ENCODE measurements around the gene PITPNB.

The PITPNB gene

DNA sequence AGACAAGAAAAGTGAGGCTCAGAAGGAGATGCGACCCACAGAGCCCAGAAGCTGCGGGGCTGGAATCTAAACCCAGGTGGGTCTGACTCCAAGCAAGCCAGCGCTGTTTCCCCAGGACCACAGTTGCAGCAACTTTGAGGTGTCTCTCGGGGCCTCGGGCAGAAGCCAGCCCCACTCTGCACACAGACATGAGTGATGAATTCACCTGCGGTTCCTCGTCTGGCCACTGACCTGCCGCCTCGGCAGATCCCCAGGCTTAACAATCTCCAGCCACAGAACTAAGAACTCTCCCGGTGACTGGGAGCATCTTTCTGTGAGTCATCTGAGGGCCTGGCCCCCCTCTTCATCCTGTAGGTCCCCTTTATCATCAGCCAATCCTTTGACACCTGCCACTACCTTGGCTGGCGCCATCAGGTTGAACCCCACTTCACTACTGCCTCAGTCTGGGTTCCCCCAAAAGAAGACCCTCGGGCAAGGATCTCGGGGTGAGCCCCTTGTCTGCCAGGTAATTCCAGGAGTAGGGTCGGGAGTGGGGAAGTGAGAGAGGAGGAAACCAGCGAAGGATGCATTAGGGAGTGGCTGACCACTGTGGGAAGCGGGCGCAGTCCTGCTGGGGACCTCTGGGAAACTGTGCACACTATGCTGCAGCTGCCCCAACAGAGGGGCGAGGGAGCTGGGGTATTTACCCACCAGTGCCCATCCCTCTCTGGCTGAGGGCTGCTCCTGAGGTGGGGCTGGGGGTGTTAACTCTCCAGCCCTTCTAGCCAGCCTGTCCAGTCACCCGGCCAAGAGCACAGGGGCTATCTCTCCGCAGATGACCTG is 84.5 kb downstream of the PITPNB start:
- DNase-seq (ENCODE audit: low read depth in 1 of 2, low spot score in 1 of 2), result no peak

DNA sequence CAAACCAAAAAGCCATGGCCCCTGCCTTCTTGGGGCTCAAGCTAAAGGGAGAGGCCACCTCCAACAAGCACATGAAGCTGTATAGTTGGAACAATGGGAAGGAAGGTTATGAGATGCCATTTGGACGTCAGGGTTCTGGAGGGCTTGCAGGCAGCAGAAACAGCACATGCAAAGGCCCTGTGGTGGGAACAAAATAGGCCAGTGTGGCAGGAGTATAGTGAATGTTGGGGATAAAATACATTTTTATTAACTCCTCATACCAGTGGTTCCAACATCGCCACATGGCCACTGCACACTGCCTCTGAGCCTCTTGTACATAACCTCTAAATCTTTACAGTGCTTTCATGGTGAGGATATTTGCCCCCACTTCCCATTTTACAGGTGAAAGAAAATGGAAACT is 85.3 kb downstream of the PITPNB start:
- no peak for DNase-seq (ENCODE audit: low read depth in 1 of 2, low spot score in 1 of 2)

DNA sequence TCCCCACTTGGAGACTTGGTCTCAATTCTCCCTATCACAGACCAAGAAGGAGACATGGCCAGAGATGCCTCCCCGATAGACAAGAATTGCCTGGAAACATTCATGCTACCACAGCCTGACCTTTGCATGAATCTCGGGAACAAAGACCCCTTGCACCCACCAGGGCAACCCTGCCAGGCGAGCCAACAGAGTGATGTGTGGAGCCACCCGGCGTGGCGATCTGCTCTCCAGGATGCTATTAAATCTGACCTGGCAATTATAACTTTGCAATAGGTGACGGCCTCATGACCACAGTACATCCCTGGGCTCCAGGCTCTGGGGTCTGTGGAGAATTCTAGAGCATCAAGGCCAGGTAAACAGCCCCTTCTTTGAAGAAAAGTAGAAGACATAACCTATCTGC is 86.5 kb downstream of the PITPNB start:
- no peak for DNase-seq (ENCODE audit: low read depth in 1 of 2, low spot score in 1 of 2)

DNA sequence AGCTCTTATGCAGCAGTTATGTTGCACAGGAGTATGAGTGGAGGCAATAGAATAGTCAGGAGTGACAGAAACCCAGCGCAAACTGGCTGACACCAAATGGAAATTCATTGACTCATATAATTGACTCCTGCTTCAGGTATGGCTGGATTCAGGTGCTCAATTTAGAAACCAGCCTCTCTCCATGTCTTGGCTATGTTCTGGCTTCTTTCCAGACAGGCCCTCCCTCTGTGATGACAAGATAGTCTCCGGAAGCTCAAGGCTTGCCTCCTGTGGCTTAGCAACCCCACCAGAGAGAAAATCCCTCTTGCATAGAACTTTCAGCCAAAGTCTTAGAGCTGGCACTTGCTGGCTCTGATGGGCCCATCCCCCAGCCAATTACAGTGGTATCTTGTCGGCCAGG is 89.4 kb downstream of the PITPNB start:
- DNase-seq (ENCODE audit: low read depth in 1 of 2, low spot score in 1 of 2), result no peak

DNA sequence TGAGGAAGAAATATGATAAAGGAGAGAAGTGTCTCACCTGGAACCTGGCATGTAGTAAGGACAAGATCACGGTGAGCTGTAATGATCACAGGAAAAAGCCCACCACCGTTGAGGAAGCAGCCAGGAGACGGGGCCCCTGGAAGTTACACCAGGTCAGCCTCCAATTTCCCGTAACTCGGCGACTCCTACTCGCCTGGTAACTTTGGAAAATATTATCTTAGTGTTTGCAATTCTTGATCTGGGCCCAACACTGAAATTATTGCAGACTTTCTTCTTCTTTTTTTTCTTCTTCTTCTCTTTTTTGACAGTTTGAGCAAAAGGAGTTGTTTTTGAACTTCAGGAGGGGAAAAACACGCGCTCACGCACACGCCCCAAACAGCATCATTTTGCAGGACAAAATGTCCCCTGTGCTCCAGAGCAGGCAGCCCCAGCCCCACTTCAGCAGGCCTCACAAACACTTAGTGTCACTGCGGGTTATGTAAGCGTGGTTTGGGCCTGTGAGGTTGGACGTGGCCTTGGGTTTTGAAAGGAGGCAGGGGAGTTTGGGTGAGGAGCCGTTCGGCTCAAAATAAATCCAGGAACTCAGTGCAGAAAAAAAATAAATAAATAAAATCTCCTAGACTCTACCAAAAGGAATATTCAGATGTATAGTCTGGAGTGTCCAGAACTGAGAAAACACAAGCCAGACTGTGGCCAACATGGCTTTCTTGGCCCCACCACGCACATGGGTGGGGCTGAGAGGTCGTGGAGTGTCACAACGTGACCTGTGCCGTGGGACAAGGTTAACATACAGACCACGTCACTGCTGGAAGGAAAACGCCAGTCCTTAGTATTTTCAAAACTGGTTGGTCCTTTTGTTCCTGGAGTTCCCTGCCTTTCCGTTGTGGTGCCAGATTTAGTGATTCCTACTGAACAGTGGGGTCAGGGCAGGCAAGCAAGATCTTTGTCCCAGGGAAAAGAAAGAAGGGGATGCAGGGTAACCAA is 91.2 kb downstream of the PITPNB start:
- DNase-seq (ENCODE audit: low read depth in 1 of 2, low spot score in 1 of 2), result no peak

DNA sequence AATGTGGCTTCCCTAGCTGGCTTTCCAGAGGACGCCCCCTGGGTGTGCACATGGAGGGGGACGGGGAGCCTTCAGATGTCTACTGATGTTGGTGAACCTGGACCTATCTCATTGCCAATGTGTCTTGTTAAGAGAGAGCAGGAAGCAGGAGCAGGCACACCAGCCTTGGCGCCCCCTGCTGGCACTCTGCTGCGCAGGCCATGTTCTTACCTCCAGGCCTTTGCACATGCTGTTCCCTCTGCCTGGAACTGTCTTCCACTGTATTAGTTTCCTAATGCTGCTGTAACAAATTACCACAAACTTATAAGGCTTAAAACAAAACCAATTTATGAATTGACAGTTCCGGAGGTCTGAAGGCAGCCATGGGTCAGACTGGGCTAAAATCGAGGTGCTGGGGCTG is 93.9 kb downstream of the PITPNB start:
- DNase-seq (ENCODE audit: low read depth in 1 of 2, low spot score in 1 of 2), result no peak

DNA sequence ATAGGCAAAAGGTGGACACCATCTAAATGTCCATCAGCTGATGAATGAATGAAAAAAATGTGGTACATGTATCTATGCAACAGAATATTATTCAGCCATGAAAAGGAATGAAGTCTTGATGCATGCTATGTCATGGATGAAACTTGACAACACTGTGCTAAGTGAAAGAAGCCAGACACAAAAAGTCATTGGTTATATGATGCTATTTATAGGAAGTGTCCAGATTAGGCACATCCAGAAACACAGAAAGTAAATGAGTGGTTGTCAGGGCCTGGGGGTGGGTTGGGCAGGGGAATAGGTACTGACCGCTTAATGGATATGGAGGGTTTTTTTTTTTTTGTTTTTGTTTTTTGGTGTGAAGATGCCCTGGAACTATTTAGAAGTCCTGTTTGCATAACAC is 95.8 kb downstream of the PITPNB start:
- no peak for DNase-seq (ENCODE audit: low read depth in 1 of 2, low spot score in 1 of 2)

DNA sequence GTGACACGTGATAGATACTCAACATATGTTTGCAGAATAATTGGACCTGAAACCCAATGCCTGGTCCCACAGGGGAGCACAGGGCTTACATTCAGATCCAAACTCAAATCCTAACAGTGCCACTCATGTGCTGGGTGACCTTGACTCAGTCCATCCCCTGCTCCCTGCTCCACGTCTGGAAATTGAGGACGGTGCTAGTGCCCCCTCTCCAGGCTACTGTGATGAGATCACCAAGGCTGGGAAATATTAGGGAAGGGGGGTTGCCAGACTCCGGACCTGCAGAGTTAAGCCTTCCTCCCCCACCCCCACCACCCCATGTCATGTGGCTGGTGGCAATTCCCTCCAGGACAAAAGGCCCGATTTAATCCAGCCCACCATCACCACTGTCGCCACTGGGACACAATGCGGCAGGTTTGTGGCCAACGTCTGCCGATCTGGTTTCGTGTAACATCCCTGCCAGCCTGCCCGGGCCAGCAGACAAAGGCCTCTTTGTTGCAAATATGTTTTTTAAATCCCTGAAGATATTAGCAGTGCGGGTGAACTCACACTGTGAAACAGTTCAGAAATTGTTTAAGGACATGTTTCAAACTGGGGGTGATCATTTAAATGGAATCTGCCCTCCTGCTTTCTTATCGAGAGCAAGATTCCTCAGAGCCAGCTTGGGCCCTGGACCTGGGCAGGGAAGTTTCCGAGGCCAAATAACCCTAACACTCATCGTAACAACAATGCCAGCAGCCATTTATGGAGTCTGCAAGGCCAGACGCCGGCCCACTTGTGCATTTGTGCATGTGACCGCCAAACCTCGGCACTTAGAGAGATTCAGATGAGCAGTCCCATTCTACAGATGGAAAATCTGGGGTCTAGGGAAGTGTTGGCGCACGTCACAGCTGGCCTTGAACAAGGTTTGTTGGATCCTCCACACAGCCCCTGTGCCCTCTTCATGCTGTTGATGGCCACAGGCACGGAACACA is 97.9 kb downstream of the PITPNB start:
- no peak for DNase-seq (ENCODE audit: low read depth in 1 of 2, low spot score in 1 of 2)

DNA sequence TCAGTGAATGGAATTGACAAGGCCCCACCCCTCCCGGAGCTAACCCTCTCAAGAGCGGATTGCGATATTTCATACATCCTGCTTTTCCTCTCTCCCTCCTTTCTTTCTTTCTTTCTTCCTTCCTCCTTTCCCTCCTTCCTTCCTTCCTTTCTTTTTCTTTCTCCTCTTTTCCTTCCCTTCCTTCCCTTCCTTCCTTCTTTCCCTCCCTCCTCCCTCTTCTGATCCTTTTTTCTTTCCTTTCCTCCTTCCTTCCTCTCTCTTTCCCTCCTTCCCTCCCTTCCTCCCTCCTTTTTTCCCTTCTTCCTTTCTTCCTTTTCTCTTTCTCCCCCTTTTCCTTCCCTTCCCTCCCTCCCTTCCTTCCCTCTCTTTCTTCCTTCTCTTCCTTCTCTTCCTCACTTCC is 102.5 kb downstream of the PITPNB start:
- no peak for DNase-seq (ENCODE audit: low read depth in 1 of 2, low spot score in 1 of 2)

DNA sequence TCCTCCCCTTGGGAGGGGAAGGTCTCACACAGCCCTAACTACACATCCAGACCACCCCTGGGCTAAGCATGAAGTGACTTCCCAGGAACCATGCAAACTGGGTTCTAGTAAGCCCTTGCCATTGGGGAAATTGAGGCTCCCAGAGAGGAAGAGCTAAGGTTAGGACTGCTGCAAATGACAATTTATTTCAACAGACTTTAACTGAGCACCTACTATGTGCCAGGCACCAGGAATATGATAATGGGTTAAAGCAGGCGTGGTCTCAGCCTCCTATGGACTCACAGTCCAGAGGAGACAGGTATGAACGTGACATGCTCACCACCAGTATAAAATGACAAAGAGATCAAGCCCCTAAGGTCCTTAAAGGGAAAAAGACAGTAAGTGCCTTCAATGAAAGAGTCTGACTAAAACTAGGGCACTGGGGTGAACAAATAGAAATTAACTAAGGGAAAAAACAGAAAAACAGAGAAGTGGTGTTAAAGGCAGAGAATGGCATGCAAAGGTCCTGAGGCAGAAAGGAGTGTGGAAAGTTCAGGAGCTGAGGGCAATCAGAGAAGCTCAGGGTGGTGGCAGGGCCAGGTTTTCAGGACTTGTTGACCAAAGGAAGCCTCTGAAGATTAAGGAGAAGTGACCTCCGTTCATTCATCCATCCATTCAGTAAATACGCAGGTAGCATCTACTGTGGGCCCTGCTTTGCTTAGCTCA is 103.1 kb downstream of the PITPNB start:
- DNase-seq (ENCODE audit: low read depth in 1 of 2, low spot score in 1 of 2), result no peak

DNA sequence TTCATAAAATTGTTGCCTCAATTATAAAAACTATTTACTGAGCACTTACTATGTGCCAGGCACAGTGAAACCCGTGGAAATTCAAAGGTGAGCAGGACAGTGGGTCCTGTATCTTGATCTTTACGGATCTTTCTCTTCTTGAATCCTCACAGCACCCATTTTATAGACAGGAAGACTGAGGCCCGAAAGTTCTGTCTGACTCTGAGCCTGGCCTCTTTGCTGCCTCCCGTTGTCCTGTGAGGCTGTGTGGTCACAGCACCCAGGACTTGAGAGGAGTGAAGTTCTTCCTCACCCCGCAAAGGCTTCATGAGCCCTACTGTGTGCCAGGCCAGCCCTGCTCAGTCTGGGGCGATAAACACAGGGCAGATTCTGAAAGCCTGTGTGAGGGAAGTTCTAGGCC is 104.1 kb downstream of the PITPNB start:
- DNase-seq (ENCODE audit: low read depth in 1 of 2, low spot score in 1 of 2), result no peak

DNA sequence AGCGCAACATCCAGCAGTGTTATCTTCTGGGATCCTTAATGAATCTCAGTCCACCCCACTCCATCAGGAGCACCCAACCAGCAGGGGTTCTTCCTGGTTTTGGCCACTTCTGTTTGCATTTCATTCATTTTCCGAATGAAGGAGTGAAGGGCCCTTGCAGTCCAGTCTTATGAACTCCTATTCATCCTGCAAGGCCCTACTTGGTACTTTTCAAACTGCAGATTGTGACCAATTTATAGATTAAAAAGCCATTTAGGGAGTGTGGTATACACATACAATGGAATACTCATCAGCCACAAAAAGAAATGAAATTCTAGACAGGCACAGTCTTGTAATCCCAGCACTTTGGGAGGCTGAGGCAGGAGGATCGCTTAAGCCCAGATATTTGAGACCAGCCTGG is 107.3 kb downstream of the PITPNB start:
- DNase-seq (ENCODE audit: low read depth in 1 of 2, low spot score in 1 of 2), result no peak

DNA sequence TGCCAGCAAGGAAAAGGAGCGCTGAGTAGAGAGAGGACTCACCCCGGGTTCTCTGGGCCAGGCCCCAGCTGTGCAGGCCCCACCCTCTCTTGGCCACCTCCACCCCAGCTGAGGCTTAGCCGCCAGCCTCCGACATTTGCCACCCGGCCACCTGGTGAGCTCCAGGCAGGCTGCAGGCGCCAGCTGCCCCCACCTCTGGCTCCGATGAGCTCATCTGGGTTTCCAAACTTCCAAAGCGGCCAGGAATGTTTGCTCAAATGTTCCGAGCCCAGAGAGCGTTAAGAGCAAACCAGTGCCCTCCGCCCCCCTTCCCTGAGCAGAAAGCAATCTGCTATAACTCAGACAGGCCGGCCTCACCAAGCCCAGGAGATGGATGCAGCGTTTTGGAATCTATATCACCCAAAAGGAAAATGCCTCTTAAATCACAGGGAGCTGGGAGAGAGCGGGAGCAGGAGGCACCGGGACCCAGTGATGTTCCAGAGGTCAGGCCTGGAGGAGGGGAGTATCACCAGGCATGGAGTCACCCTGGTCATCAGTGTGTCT is 108.4 kb downstream of the PITPNB start:
- no peak for DNase-seq (ENCODE audit: low read depth in 1 of 2, low spot score in 1 of 2)

DNA sequence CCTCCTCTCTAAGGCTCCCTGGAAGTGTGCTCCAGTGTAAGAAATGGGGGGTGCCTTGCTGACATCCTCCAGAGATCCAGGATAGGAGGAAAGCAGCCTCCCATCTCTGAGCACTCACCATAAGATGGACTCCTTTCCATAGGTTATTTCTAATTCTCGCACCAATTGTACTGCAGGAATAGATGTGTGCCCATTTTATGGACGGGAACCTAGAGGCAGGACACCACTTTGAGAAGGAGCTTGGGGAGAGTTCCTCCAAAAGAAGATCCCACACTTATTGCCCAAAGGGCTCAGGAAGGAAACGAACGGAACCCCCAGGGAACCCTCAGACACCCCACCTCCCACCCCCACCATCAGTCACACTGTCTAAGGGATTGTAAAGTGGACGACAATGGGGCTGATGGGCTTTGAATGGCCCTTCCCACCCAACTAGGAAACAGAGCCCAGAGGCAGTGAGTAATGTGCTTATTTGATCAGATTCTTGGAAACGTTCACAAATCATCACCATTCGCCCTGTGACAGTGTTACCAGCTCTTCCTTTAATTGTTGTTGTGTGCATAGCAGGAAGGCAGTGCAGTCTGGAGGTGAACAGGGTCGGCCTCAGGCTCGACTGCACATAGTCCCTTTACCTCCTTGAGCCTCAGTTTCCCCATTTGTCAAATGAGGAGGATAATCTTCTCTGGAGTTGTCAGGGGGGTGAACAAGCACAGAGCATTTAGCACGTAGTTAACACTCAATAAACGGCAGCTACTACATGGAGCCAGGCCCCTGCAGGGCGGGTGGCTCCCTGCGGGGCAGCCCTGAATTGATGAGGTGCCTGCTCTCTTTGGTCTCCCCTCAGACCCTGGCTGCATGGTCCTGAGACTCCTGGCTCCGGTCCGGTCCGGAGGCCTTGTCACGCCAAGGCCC is 109.1 kb downstream of the PITPNB start:
- no peak for DNase-seq (ENCODE audit: low read depth in 1 of 2, low spot score in 1 of 2)

DNA sequence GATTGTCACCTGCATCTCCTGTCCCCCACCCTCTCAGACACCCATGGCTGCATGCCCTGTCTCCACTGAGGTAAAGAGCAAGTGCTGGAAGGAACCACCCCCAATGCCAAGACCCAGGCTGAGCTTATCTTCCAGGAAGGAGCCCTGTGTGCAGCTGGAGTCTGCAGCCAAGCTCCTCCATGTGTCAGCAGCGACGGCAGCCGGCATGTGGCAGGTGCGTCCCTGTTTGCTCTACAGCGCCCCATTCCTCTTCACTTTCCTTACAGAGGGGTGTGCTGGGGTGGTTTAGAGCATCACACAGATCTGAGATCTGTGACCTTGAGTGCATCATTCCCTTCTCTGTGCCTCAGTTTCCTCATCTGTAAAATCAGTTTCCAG is 109.8 kb downstream of the PITPNB start:
- DNase-seq (ENCODE audit: low read depth in 1 of 2, low spot score in 1 of 2), result no peak

DNA sequence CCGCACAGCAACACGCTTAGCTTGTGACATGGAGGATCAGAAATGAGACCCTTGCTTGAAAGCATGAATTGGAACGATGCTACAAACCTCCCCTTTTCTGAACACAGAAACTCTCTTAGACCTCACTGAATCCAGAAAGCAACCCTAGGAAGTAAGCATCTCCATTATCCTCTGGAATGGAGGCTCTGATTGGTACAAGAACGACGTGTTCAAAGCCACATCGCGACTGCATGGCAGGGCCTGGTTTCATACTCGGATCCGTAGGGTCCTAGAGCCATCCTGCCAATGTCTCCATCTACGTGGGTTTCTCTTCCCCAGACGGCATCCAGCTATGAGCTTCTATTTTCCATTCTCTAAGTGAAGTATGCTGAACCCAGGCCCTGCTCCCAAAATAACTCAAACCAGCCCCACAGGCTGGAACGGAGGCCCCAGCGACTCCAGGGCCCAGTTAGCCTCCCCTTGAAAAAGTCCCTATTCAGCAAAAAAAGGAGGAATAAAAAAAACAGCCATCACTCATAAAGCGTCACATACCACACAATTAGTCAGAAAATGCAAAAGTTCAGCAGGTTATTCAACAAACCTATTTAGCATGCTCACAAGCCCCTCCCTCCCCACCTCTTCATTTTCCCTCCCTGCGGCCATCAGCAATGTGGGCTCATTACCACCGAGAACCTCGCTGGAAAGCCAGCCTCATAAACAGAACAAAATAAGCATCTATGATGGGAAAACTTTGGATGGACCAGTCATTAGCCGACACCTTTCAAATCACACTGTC is 110.4 kb downstream of the PITPNB start:
- DNase-seq (ENCODE audit: low read depth in 1 of 2, low spot score in 1 of 2), result no peak

DNA sequence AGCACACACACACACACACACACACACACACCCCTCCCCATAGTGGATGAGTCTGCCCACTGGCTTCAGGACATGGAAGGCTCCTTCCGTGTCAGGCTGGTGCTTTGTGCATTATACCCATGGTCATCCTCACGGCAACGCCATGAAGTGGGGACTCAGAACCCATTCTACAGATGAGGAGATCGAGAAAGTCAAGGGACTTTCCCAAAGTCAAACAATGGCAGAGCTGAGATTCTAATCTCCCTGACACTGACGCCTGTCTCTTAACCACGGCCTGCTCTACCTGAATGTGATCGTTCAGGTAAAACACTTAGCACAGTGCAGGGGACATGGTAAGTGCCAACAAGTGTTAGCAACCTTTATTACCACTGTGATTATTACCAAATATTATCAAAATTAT is 113.2 kb downstream of the PITPNB start:
- no peak for DNase-seq (ENCODE audit: low read depth in 1 of 2, low spot score in 1 of 2)
